ENCODE data around the gene LRRFIP1. TPM values are rescaled to one million over a fixed set of nuclear protein-coding genes. Genes with fewer than 3 reads are reported as not detected.

The LRRFIP1 gene
- total and polyA plus RNA-seq, 10 of the 15 experiments (the other 5 are each of a cell fraction or from before 2014, with no cell fraction given) = 36.2 to 120 (median 74.3) TPM

DNA sequence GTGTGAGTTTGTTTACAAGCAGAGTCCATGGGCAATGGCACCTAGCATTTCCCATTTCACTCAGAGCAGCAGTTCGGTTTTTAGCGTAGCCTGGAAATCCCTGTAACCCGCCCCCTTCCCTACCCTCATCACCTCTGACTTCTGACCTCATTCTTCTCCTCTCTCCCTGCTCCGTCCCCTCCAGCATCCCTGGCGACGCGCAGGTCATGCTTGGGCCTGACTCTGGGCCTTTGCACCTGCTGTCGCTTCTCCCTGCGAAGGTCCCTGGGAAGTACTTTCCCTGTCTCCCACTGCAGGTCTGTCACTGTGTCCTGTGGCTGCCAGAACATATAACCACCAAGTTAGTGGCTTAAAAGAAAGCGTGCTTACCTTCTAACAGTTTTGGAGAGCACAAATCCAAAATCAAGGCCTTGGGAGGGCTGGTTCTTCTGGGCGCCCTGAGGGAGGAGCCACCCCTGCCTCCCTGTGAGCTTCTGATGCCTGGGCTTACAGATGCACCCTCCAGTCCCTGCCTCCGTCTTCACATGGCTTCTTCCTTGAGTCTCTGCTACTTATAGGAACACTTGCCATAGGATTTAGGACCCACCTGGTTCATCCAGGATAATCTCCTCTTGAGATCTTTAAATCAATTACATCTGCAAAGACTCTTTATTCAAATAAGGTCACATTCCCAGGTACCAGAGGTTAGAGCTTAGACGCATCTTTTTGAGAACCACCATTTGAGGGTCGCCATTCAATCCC, 28.7 kb upstream of the LRRFIP1 start:
- ChIA-PET RAD21 (ENCODE audit: unreplicated experiment) (interaction anchor here (1.6 kb wide), 1 partner anchor 26 kb away, joined by 4 read pairs; no protein-coding TSS in a partner anchor), POLR2A (interaction anchor here (1.0 kb wide), 1 partner anchor 75 kb away, joined by 3 read pairs; no protein-coding TSS in a partner anchor), SMC1A (ENCODE audit: uncharacterized antibody, unreplicated experiment) (no interaction called here), CTCF (interaction anchor here (0.9 kb wide), 1 partner anchor 147 kb away, joined by 4 read pairs; no protein-coding TSS in a partner anchor)
- WGBS (ENCODE audit: insufficient coverage, insufficient replicate concordance, low lambda C conversion rate, missing lambda C conversion rate) = 38% methylated on average over 14 of the region's 14 CpGs
- H3K27me3 ChIP-seq (replicated peaks in 1 of 2; ENCODE audit: control insufficient read depth in 2 of 2, insufficient read depth in 2 of 2, low read length in 1 of 2) = no peaks in the 10 kb centered on the region; a peak in 1 of 4 replicates
- no peaks in the 10 kb centered on the region for H3K9me3 ChIP-seq (replicated peaks; ENCODE audit: control insufficient read depth, insufficient read depth, low read length)
- intact Hi-C loops (cut with micrococcal nuclease; ENCODE audit: unreplicated experiment) = no loop called here
- no peak overlapping the region for H3K4me2 ChIP-seq (ENCODE audit: control insufficient read depth, insufficient read depth)
- DNase-seq (ENCODE audit: low read depth, low spot score) (no peak), FAIRE-seq (no peak), ATAC-seq (no peak)
- H3K4me1 ChIP-seq (ENCODE audit: control insufficient read depth, insufficient read depth, low read length) = peaks cover 4% of the 10 kb centered on the region
- BruUV-seq (replicated peaks) = no TSS peak
- TF ChIP-seq, protein P1, sequence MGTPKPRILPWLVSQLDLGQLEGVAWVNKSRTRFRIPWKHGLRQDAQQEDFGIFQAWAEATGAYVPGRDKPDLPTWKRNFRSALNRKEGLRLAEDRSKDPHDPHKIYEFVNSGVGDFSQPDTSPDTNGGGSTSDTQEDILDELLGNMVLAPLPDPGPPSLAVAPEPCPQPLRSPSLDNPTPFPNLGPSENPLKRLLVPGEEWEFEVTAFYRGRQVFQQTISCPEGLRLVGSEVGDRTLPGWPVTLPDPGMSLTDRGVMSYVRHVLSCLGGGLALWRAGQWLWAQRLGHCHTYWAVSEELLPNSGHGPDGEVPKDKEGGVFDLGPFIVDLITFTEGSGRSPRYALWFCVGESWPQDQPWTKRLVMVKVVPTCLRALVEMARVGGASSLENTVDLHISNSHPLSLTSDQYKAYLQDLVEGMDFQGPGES (IDR thresholded peaks at IDR 0.05) = no peak
- TF ChIP-seq ATF7 (IDR thresholded peaks at IDR 0.05; ENCODE audit: low read depth) (no peak), CHD2 (IDR thresholded peaks at IDR 0.05; ENCODE audit: borderline replicate concordance, low read depth, low read length) (no peak), IRF4 (IDR thresholded peaks at IDR 0.05; ENCODE audit: low read depth, low read length) (no peak), SREBF2 (IDR thresholded peaks at IDR 0.05; ENCODE audit: low read length) (no peak), NFIC (IDR thresholded peaks at IDR 0.05; ENCODE audit: low read depth, low read length) (no peak), POLR2AphosphoS5 (IDR thresholded peaks at IDR 0.05; ENCODE audit: low read length) (no peak), YY1 (IDR thresholded peaks at IDR 0.05; ENCODE audit: low read depth, low read length) (no peak), SREBF1 (IDR thresholded peaks at IDR 0.05; ENCODE audit: low read length) (no peak), ZZZ3 (IDR thresholded peaks at IDR 0.05; ENCODE audit: control insufficient read depth, insufficient read length, low read depth) (no peak), SRF (IDR thresholded peaks at IDR 0.05; ENCODE audit: low read depth in 2 of 2, low read length in 2 of 2) (no peak), FOXK2 (IDR thresholded peaks at IDR 0.05) (no peak), REST (IDR thresholded peaks at IDR 0.05; ENCODE audit: low read depth, low read length) (no peak), SMAD1 (IDR thresholded peaks at IDR 0.05; ENCODE audit: low read depth, partially characterized antibody) (no peak), POU2F2 (IDR thresholded peaks at IDR 0.05; ENCODE audit: borderline replicate concordance, low read depth, low read length) (no peak)
- TF ChIP-seq, protein P2, sequence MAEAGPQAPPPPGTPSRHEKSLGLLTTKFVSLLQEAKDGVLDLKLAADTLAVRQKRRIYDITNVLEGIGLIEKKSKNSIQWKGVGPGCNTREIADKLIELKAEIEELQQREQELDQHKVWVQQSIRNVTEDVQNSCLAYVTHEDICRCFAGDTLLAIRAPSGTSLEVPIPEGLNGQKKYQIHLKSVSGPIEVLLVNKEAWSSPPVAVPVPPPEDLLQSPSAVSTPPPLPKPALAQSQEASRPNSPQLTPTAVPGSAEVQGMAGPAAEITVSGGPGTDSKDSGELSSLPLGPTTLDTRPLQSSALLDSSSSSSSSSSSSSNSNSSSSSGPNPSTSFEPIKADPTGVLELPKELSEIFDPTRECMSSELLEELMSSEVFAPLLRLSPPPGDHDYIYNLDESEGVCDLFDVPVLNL (IDR thresholded peaks at IDR 0.05; ENCODE audit: low read depth, low read length) = no peak
- in situ Hi-C loops (cut with MboI) = no loop called here
- no peak overlapping the region for H3K9ac ChIP-seq (ENCODE audit: control insufficient read depth, insufficient read depth, low read length)
- H4K20me1 ChIP-seq (ENCODE audit: control insufficient read depth, insufficient read depth) = no peaks in the 10 kb centered on the region
- no peak overlapping the region for H2AFZ ChIP-seq (ENCODE audit: control insufficient read depth, low read depth, low read length)
- H3K36me3 ChIP-seq (ENCODE audit: control insufficient read depth in 2 of 2, insufficient read depth in 2 of 2, low read length in 1 of 2) = no peaks in the 10 kb centered on the region
- H3K4me3 ChIP-seq = no peak overlapping the region
- no peaks in the 10 kb centered on the region for H3K79me2 ChIP-seq (ENCODE audit: control insufficient read depth, insufficient read depth, low read length)
- H3K27ac ChIP-seq (ENCODE audit: control insufficient read depth, insufficient read depth) = no peak overlapping the region

All from GM12878 (cell line).